DMS53 (cell line): Measurements from ENCODE around the gene F8.

Experiments used
- DNase-seq: peaks from one replicate; lab custom pipeline; 2025; lab: John Stamatoyannopoulos, UW

F8 gene

DNA sequence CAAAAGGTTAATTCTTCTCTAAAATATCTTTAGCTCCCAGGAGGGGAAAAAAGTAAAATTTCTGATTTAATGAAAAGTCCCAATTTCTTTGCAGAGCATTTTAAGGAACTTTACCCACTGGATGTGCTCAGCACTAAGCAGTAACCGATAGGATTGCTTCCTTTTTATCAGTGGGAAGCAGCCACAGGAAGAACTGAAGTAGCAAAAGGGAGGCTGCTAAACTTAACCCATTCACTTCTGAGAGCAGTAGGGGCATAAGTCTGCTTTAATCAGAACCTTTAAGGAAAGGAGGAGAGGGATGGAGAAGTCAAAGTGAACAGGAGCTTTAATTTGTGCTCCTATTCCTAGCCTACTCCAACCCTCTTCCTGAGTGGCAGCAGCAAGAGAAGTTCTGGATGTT, at the start of gene F8:
Gene F8 (minus strand): TSS at position 139 of the 400 bp plus-strand sequence. CDS start 171 bp downstream, outside the sequence.
- DNase-seq, result peak; percentile 13

DNA sequence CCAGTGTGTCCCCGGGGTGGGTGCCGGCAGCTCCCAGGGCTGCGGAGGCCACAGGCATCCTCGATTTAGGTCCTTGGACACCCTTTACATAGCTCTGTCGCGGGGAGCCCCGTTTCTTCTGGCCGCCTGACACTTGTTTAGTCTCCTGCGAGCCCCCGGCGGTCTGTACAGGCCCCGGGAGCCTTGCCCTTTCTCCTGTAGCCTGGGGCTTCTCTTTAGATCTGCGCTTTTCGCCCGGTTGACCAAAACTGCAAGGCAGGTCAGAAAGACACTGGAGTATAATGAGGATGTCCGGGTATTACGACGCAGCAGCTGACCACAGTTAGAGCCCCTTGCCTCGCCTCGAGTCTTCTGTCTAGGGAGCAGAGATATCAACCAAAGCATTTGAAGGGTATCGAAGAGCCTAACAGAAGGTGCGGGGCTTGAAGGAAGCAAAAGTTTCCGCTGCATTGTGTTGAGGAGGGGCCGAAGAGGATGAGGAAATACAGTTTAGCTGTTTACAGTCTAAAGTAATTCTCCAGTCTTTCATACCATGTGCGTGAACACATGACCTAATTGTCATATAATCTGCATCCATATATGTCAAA, 49.3 kb upstream of the F8 start:
- no peak for DNase-seq

DNA sequence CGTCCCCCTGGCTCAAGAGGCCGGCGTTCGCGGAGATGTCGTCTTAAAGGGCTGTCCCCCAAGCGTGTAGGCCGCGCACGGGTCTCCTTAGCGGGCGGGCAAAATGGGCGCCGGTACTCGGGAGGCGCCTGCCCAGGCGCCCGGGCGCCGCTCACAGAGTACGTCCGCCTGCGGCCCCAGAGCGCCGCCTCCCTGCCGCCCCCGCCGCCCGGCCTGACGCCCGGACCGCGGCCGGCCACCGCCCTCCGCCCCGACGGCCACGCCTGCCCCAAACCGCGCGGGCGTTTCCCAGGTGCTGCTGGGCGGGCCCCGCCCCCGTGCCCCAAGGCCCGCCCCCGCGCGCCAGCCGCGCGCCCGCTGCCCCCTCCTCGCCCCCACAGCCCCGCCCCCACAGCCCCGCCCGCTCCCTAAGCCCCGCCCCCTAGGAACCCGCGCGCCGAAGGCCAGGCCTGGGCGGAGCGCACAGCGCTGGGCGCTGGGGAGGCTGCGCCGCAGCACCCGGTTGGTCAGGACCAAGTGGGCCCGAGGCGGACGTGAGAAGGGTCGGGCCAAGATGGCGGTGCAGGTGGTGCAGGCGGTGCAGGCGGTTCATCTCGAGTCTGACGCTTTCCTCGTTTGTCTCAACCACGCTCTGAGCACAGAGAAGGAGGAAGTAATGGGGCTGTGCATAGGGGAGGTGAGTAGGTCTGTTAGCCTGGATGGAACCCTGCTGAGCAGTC, 48.6 kb upstream of the F8 start, which contains the start of the genes BRCC3, CMC4 and MTCP1:
Gene BRCC3 (plus strand): TSS at position 534 of the 719 bp plus-strand sequence. CDS start 20 bp downstream, at position 554.
Gene CMC4 (minus strand): TSS at position 162 of the 719 bp plus-strand sequence. CDS start 7,113 bp downstream, outside the sequence.
Gene MTCP1 (minus strand): TSS at position 162 of the 719 bp plus-strand sequence. CDS start 5,126 bp downstream, outside the sequence.
- DNase-seq, result peak; percentile 96

DNA sequence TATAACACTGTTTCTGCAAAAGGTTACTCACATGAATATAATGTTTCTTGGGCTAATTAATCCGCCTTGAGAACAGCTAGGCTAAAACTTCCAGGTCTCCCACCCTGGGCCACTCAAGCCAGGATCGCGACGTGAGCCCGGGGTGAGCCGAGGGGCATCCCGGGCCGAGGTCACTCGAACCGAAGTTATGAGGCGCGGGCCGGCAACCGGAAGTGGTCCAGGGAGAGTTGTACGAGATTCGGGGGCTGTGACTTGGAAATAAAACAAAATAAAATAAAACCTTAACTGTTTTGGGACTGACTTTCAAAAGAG, 48.1 kb upstream of the F8 start:
- DNase-seq, result no peak

DNA sequence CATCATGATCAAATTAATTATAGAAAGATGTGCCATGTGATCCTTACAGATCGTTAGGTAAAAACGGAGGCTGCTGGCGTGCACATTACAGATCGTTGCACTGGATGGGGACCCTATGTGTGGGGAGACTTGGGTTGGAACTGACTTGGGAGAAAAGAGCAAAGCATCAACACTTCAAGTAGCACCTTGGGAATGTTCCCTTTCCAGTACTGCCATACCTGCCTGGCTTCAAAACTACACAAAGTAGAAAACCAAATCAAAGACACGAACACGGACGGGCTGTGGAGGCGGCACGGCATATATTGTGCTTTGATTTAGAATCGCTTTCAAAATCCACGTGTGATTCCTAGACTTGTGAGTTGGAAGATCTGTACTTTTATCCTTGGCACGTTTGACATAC, 47.5 kb upstream of the F8 start:
- peak; percentile 42 for DNase-seq

DNA sequence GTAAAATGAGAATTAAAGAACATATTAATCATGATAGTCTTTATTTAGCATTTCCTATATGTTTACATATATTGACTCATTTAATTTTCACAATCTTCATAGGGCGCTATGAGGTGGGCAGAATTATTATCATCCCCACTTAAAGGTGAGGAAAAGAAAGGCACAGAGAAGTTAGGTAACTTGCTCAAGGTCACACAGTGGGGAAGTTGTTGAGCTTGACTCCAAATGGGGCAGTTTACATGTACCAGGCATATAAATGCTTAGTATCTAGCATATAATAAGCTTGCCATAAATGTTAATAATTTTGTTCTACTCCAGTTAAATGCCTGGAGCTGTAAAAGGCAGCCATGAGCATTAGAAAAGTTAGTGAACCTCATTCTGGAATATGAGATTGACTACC, 46.9 kb upstream of the F8 start:
- DNase-seq, result no peak

DNA sequence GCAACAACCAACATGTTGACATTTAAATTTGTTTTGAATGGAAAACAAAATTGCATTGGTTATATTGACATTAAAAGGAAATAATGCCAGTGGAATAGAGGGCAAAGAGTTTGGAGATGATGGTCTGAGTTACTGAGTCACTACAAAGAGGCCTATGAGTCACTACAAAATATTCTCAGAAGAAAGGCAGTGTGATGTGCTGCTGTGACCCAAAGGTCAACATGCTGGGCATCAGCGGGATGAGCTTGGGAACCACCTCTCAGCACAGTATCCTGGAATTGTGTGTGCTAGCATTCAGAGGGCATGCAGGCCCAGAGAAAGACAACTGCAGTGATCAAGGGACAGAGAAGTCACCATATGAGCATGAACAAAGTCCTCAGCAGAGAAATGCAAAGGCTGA, 45.6 kb upstream of the F8 start:
- peak; percentile 16 for DNase-seq

DNA sequence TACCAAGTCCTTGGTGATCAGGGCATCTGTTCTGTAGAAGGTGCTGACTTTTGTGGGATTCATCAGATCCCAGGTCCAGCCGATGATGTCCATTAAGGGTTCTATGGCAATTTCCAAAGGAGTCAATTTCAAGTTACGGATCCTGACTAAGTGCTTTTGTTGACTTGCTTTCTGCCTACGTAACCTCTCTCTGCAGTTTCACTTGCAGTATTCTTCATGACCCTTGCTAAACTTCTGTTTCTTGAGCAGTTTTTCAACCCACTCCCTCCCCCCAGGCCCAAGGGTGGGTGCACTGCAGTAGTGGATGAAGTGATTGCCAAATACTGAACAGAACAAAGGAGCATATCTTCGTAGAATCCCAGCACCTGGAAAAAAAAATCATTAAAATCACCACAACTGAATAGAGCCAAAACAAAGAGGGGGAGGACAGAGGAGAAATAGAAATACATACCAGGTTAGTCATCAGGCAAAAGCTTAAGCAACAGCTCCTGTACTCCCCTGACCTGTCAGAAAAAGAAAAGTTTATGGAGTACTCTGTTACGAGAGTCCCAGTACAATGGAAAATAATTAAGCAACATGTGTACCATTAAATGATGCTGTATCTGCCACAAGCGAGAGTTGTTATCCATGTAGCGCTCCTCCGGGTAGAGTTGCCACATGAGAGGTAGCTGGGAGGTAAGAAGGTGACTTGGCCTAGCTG, 42.7 kb upstream of the F8 start:
- no peak for DNase-seq

DNA sequence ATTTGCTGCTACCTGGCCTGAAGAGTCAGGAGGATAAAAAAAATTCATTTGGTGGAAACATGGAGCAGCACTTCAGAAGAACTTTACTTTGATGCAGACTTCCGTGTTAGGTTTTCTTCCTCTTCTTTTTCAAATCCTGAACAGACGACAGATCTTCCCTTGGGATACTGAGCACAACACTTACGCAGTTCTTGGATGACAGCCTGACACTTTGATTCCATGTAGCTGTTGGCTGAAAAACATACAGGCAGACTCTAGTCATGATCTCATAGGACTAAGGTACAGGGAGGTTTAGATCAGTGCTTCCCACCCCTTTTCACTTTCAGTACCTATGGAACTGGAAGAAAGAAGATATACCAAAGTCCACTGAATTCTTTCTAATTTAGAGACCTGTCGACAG, 39.2 kb upstream of the F8 start:
- DNase-seq, result no peak

DNA sequence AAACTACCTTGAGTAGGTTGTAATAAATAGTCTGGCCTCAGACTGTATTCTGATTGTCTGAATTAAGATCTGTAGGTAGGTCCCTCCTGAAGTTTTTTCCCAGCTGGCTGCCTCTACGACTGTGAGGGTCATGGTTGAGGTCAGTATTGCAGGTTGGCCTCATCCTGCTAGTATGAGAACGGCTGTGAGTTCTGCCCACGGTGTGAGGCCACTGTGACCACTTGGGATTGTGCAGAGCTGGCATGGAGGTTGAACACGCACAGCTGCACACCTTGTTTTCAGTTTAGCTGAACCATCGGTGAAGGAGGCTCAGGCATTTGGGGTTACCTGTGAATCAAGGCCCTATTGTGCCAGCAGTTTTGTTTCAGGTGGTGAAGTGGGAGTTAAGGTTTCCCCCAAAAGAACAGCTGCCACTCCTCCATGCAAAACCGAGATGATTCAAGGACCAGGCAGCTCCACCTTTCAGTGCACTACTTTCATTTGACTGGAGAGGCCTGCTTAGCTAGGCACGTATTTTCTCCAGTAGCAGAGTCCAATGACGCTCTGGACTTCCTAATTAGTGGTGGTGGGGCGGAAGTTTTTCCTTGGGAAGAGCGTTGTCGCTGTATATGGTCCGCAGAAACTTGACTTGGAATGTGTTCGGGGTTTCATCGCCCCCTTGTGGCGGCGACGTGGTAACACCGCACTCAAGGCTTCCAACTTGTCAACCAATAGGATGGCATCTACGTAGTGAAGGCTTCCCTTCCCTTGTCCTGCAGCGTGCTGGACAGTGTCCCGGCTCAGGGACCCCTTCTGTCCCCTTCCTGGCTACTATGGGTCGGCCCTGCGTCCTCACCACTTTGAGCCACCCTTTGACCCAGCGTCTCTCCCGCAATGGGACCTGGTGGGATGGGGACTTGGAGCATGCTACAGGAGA, 34.6 kb upstream of the F8 start:
- DNase-seq, result peak; percentile 82

DNA sequence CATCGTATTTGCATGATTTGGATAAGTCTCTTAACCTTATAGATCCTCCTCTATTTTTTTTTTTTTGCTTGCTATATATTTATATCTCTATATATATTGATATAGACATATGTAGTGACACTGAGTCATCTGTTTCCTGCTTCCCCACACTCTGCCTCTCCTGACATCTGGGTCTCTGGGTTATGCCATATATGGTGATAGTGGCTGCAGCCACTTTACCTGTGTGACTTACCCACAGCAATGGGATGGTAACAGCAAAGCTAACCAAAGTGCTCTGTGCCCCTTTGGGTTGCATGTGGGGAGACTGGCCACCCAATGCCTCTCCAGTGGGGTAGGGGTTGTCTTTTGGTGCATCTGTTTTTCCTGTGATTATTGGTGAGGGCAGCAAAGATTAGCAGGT, 33.9 kb upstream of the F8 start:
- DNase-seq, result peak; percentile 71

DNA sequence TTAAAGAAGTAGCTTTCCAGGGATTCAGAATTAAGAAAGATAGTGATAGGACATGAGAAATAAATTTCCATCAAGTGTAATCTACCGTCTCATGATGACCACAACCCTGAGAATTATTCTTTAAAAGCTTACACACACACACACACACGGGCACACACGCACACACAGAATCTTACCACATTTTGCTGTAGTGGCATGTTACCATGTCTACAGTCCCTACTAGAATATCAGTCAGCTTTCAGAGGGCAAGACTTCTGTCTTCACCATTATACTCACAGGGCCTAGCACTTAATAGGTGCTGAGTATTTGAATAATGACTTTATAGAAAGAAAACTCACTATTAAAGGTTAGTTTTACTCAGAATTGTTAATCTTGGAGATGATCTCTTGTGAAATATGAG, 33.0 kb upstream of the F8 start:
- no peak for DNase-seq

DNA sequence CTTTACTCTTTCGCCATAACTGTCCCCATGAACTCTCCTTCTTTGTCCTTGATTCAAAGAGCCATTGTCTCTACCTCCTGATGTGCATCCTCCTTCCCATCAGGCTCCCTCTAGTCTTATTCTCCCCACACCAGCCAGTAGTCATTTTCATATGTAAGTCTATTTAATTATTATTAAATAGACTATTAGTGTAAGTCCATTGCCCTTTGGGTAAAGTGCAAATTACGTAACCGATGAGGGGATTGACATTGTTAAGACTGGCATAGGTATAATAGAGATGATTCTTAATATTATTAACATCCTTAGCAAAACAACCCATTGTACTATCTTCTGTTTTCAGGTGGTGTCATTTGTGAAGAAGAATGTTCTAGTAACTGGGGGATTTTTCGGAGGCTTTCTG, 31.7 kb upstream of the F8 start:
- no peak for DNase-seq

DNA sequence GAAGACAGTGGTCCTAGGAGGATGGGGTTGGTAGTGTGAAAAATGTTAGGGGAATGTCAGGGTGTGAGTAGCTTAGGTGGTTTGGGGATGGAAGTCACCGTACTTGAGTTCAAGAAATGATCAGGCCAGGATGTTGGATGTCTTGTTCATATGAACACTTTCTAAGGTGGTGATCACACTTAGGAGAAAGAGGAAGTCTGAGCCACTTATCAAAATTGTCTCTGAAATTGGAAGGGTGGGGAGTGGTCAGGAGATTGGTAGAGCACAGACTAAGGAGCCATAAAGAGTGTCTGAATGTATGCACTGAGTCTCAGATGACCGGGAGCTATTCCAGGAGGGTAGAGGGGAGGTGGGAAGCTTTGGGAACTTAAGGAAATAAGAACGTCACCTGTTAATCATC, 31.1 kb upstream of the F8 start:
- DNase-seq, result no peak

DNA sequence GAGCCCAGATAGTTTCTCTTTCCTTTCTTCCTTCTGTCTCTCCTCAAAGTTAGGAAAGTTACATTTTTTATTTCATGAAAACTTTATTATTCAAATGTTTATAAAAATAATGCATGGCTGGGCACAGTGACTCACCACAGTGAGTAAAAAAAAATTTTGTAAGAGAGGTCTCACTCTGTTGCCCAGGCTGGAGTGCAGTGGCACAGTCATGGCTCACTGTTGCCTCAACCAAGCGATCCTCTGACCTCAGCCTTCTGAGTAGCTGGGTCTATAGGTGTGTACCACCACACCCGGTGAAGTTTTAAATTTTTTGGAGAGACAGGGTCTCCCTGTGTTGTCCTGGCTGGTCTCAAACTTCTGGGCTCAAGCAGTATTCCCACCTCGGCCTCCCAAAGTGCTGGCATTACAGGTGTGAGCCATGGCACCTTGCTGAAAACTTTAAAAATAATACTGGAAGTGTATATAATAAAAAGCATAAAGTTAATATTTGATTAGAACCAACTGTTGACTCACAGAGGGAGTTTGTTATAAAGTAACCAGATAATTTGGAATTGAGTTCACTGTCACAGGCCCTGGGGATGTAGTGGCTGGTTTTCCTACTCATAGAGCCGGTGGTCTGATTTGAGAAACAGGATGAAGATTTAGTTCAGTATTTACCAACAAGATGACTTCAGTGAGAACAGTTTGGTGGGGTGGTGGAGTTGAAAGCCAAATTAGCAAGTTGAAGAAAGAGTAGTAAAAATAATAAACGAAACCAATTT, 30.4 kb upstream of the F8 start:
- no peak for DNase-seq

DNA sequence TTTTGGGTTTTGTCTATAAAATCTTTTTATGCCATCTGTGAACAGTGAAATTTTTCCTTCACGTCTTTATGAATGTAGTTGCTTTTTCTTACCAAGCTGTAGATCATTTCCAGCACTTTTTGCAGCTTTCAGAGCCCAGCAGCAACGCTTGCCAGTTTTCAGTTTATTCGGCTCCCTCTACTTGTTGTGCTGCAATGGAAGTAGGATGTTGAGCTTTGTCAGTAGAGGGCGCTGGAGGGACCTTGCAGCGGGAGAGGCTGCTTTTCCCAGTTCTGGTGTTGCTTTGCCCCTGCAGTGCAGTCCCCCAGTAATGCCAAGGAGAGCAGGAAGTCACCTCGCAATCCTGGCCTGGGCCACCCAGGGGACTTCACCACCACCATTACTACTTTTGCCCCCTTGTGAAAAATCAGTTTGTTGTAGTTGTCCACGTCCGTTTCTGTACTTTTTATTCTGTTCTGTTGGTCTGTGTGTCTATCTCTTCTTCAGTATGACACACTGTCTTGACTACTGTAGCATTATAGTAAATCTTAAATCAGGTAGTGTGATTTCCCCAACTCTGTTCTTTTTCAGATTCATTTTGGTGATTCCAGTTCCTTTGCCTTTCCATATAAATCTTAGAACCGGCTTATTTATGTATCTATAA, 26.6 kb upstream of the F8 start:
- DNase-seq, result peak; percentile 61

DNA sequence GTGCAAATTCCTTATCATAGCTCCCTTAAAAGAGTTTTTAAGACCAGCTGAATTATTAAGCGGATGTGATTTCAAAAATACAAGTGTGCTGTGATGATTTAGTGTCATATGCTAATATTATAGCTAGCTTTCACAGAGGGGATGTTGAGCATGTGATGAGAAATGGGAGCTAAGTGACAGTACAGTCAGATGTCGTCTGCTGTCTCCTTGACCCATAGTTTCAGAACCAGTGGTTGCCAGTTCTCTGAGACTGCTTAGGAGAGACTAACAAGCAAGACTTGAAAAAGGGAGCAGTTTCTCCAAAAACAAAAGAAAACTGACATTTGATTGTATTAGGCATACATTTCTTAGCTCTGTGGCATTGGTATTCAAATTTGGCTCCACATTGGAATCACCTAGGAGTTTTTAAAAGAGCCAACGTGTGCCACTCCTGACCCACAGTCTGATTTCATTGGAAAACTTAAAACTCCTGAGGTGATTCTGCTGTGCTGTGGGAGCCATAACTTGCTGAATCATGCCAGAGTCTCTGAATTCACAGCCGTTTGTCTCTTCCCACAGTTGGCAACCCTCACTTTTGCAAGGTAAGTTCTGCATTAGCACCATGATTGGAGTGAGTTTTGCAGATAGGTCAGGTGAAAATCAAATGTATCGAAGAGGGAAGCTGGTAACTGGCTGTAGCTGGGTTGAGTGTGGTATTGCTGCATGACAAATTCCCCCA, 24.4 kb upstream of the F8 start:
- DNase-seq, result no peak

DNA sequence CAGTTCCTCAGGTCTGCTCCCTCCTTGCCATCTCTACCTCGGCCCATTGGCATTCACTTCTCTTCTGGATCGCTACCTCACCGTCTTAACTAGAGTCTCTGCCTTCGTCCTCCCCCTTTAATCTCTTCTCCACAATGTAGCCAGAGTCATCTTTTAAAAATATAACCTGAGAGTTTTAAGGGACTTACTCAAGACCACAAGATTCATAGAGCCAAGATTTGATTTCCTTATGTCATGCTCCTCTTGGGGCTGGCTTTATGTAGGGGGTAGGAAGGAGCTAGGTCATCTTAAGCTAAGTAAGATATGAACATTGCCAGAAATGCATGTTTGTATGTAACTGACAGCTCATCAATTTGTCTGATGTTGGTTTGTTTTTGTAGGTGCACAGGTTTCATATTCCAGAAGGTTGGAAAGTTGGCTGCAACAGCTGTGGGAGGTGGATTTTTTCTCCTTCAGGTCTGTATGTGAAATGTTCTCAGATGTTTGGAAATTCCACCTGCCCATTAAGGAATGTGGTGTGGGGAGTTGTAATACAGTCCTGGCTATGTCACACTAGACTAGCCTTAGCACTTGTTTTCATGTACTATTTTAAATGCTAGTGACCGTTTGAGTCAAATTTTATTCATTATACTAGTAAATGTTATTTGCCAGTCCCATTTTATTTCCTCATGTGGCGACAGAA, 23.7 kb upstream of the F8 start:
- DNase-seq, result no peak

DNA sequence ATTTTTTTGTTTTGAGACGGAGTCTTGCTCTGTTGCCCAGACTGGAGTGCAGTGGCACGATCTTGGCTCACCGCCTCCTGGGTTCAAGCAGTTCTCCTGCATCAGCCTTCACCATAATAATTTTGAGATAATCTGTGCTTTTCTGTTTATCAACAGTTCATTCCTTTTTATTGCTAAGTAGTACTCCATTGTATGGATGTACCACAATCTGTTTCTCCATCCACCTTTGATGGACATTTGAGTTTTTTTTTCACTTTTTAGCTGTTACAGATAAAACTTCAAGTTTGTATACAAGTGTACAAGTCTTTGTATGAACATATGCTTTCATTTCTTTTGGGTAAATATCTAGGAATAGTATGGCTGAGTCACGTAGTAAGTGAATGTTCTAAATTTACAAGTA, 13.2 kb upstream of the F8 start:
- DNase-seq, result no peak

DNA sequence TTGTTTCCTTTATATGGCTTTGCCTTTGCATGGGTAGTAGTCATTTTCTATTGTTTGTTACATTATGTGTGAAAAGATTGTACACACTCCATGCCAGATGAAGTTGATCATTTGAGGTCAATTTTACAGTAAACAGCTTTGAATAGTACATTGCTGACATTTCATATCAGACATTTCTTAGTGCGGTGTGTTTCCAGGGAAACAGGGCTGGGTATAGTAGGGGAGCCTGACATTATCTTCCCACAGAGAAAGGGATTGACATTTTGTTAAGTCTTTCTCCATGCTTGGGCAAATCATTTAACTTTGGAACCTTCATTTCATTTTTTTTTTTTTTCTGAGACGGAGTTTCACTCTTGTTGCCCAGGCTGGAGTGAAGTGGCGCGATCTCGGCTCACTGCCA, 9.1 kb upstream of the F8 start:
- no peak for DNase-seq
